HUES6 (cell line): ENCODE results near the gene MS4A4A.

Experiments
- H3K27ac ChIP-seq: 2 replicates; pipeline ENCODE4 v1.7.0; 2013; ENCODE audit warnings: low read depth, mild to moderate bottlenecking, low read length, inconsistent platforms
- H3K27me3 ChIP-seq: 2 replicates; pipeline ENCODE4 v1.6.1; 2013; ENCODE audit warnings: low read length; ENCODE audit not compliant: control insufficient read depth, insufficient read depth
- H3K36me3 ChIP-seq: 2 replicates; pipeline ENCODE4 v1.6.1; 2013; ENCODE audit warnings: low read length; ENCODE audit not compliant: control insufficient read depth, insufficient read depth
- H3K4me1 ChIP-seq: 2 replicates; pipeline ENCODE4 v1.6.1; 2013; ENCODE audit warnings: low read length; ENCODE audit not compliant: control insufficient read depth, insufficient read depth
- H3K4me3 ChIP-seq: 2 replicates; pipeline ENCODE4 v1.5.1; 2013; ENCODE audit warnings: low read depth, low read length
- H3K9ac ChIP-seq: one replicate; pipeline ENCODE4 v1.6.1; 2013; ENCODE audit warnings: mild to moderate bottlenecking, low read length
- H3K9me3 ChIP-seq: 2 replicates; pipeline ENCODE4 v1.6.1; 2013; ENCODE audit warnings: low read depth, low read length; ENCODE audit not compliant: control insufficient read depth, insufficient read depth

MS4A4A gene

DNA sequence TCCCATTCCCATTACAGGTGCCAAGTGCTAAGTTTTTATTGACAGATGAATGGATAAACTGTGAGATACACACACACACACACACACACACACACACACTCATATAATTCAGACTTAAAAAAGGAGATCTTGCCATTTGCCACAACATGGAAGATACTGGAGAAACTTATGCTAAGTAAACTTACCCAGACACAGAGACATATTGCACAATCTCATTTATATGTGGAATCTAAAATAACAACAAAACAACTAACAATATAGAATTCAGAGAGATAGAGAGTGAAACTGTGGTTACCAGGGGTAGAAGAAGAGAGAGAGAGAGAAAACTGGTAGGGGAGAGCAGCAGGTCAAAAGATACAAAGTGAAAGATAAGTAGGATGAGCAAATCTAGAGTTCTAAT, 48.0 kb downstream of the MS4A4A start:
- Histone ChIP-seq H3K4me1 (no peaks in the 10 kb centered on the region), H3K9ac (no peak overlapping the region), H3K27ac (no peak overlapping the region), H3K4me3 (no peak overlapping the region), H3K36me3 (no peaks in the 10 kb centered on the region), H3K9me3 (no peaks in the 10 kb centered on the region), H3K27me3 (no peaks in the 10 kb centered on the region)

DNA sequence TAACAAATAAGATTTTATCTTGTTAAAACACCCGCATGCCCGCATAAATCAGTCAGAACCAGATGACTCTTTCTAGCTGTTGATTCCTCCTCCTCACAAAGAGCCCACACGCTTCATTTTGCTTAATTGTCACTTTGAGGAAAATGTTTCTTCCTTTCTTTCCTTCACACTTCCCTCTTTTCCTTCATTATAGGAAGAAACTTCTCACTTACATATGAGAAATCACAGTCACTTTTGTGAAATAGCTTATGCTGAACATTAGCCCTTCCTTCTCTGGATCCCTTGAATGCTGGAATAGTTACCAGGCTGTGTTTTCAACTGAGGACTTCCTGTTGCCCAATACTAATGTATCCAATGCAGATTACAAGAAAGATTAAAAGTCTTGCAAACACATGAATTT, 52.4 kb downstream of the MS4A4A start:
- no peaks in the 10 kb centered on the region for H3K36me3 ChIP-seq
- H3K9me3 ChIP-seq, result no peaks in the 10 kb centered on the region
- H3K27ac ChIP-seq, result no peak overlapping the region
- H3K4me1 ChIP-seq, result no peaks in the 10 kb centered on the region
- H3K9ac ChIP-seq, result no peak overlapping the region
- H3K27me3 ChIP-seq, result no peaks in the 10 kb centered on the region
- no peak overlapping the region for H3K4me3 ChIP-seq

DNA sequence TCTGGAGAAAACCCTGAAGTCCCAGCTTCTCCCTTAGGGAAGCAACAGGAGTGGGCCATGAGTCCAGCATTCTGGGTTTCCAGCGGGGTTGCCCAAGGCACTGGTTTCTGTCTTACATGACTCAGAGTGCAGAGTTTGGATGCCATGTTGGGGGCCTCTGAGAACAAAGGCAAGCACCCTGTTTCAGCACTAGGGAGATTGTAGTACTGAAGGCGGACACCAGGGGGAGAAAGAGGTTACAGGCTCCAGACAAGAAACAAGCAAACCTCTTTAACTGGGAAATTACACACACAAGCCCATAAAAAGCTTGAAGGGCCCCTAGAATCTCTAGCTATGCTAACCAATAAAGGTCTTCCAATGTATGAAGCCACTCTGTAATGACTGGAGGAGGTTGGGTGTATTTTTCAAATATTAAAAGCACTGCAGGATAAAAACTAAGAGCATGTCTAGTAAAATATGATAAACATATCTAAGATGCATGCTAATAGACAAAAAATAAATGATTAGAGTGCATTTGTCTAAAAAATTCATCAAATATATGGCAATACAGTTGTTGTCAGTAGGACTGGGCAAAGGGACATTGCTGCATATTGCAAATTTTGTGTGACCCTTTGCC, 53.6 kb downstream of the MS4A4A start:
- Histone ChIP-seq H3K27me3 (no peaks in the 10 kb centered on the region), H3K27ac (no peak overlapping the region), H3K9me3 (no peaks in the 10 kb centered on the region), H3K9ac (no peak overlapping the region), H3K4me1 (no peaks in the 10 kb centered on the region), H3K4me3 (no peak overlapping the region), H3K36me3 (no peaks in the 10 kb centered on the region)

DNA sequence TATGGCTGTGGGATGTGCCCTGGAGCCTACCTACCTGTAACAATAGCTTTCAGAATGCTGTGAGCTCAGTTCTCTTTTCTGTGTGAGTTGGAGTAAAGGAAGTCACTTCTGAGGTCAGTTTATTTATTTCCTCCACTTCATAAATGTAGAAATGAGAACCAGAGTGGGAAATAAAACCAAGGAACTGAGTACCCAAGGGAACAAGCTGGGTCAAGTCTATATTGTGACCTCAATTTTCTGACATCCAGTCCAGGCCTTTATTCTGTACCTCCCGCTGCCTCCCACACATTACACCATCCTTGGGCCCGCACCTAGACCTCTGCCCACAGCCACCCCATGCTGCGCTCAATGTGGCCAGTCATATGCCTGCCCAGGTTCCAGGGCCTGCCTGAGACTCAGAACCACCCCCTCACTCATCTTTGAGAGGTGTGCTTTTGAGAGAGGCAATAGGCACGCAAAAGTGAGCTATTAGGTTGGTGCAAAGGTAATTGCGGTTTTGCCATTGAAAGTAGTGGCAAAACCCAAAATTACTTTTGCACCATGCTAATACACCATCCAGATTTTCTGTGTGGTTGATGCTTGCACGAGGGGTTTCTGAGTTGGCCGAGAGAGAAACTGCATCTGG, 56.4 kb downstream of the MS4A4A start:
- Histone ChIP-seq H3K36me3 (no peaks in the 10 kb centered on the region), H3K9ac (no peak overlapping the region), H3K27me3 (no peaks in the 10 kb centered on the region), H3K4me1 (no peaks in the 10 kb centered on the region), H3K4me3 (no peak overlapping the region), H3K9me3 (no peaks in the 10 kb centered on the region), H3K27ac (no peak overlapping the region)

DNA sequence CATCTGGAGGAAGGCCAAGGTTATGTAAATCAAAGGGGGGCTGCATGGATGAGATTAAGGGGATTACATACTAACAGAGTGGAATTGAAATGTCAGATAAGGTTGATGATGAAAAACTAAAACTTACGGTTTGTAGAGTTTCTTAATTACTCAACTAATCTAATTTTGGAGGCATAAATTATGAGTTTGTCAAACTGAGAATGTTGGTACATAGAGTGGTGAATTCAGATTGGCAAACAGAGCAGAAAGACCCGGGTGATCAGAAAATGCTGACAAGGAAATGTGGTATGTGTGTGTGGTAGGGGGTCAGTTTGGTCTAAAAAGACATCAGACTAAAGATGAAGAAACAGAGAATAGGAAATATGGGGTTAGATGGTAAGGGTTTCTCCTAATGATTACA, 57.6 kb downstream of the MS4A4A start:
- H3K36me3 ChIP-seq, result no peaks in the 10 kb centered on the region
- no peaks in the 10 kb centered on the region for H3K27me3 ChIP-seq
- no peaks in the 10 kb centered on the region for H3K9me3 ChIP-seq
- H3K27ac ChIP-seq, result no peak overlapping the region
- no peak overlapping the region for H3K4me3 ChIP-seq
- H3K4me1 ChIP-seq, result no peaks in the 10 kb centered on the region
- no peak overlapping the region for H3K9ac ChIP-seq

DNA sequence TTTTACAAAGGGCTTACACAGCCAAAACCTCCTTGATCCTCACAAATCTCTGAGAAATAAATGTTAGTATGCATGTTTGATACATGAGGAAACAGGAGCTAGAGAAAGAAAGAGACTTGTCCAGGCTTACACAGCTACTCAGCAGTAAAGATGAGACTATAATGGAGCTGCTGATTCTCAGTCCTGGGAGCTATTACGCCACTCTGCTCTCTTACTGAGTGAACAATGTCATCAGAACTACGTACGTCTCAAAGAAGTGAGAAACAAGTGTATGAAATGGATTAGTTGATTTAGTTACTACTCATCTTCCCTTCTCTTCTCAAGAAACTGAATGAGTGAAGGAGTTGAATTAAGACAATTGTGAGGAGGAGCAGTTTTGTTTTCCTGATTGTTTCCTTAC, 58.9 kb downstream of the MS4A4A start:
- H3K4me1 ChIP-seq, result no peaks in the 10 kb centered on the region
- H3K4me3 ChIP-seq, result no peak overlapping the region
- H3K9me3 ChIP-seq, result no peaks in the 10 kb centered on the region
- no peak overlapping the region for H3K9ac ChIP-seq
- H3K36me3 ChIP-seq, result no peaks in the 10 kb centered on the region
- no peak overlapping the region for H3K27ac ChIP-seq
- H3K27me3 ChIP-seq, result no peaks in the 10 kb centered on the region

DNA sequence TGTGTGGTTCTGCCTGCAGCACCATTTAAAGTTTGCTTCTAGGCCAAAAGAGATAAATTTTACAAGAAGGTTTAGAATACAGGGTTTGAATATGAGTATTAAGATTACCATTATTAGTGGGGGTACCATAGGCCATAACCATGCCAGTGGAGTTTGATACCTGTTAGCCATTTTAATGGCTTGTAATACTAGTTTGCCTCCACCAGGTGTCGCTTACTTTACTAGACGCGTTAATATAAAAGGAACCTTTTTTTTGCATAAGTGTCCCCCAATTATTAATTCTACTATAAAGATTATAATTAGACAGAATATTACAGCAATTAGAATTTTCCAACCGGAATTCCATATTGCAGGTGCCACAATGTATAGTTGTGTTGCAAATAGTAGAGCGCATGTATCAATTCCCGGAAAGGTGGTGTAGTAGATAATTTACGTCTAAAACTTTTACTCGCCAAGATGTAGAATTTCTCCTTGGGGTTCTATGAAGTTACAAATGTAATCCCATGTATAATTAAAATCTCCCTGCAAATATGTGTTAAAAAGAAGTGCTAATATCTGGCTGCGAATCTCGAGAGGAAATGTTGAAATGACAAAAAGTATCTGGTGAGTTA, 62.7 kb downstream of the MS4A4A start:
- Histone ChIP-seq H3K9me3 (no peaks in the 10 kb centered on the region), H3K36me3 (no peaks in the 10 kb centered on the region), H3K4me1 (no peaks in the 10 kb centered on the region), H3K27ac (no peak overlapping the region), H3K9ac (no peak overlapping the region), H3K4me3 (no peak overlapping the region), H3K27me3 (no peaks in the 10 kb centered on the region)

DNA sequence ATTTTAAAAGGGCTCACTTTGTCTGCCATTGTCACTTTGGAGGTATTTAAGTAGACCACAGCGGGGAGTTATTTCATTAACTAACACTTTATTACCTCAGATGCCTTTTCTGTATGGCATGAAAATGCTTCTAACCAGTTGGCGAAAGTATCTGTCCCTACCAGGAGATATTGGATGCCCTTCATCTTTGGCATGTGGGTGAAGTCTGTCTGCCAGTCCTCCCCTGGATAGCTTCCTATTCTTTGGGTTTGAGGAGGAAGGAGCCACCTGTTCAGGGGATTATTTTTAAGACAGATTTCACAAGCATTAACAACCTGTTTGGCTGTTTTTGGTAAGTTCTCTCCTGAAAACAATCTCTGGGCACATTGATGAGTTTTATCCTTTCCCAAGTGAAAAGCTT, 63.7 kb downstream of the MS4A4A start:
- Histone ChIP-seq H3K4me3 (no peak overlapping the region), H3K36me3 (no peaks in the 10 kb centered on the region), H3K27me3 (no peaks in the 10 kb centered on the region), H3K9ac (no peak overlapping the region), H3K4me1 (no peaks in the 10 kb centered on the region), H3K27ac (no peak overlapping the region), H3K9me3 (no peaks in the 10 kb centered on the region)

DNA sequence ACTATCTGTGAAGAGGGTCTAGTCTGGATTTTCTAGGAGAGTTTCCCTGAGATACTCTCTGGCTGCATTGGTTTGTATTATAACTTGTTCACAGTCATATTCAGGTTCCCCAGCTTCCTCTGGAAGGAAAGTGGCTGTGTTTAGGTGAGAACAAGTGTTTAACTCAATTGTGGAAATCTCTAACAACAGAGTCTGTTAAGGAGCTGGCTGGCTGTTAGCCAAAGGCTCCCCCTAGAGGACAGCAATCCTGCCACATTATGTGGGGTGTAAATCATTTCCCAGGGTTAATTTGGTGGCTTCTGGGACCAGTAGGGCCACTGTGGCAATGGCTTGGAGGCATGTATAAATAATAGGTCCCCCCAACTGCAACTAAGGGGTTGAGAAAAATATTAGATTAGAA, 65.0 kb downstream of the MS4A4A start:
- no peaks in the 10 kb centered on the region for H3K4me1 ChIP-seq
- no peak overlapping the region for H3K4me3 ChIP-seq
- H3K27ac ChIP-seq, result no peak overlapping the region
- no peaks in the 10 kb centered on the region for H3K9me3 ChIP-seq
- H3K36me3 ChIP-seq, result no peaks in the 10 kb centered on the region
- H3K9ac ChIP-seq, result no peak overlapping the region
- H3K27me3 ChIP-seq, result no peaks in the 10 kb centered on the region

DNA sequence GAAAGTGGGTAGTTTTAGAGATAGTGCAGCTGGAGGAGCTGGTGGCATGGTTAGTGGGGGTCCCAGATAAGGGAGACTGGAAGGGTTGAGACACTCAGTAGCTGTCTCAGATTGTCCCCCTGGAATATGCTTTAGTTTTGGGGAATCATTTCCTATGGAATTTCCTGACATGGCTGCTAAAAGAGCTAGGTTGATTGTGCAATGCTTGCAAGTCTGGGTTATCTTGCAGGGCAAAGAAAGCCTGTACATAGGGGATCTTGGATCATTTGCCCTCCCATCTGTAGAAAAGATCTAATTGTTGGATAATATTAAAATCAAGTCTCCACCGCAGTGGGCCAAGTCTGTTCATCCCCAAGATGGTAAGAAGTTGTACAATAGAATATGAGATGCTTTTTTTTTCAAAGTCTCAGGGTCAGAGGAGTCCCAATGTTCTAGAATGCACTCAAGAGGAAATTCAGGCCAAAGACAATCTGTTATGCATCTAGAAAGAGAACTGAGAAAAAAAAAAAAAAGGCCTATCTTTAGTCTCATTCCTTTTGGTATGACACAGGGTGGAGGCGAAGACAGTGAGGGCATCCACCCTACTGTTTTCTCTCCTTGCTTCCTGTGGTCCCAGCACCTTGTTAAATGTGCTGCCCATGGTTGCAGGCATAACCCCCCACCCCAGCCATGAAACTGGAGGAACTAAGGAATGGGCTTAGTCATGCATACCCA, 66.8 kb downstream of the MS4A4A start:
- Histone ChIP-seq H3K9ac (no peak overlapping the region), H3K4me3 (no peak overlapping the region), H3K4me1 (no peaks in the 10 kb centered on the region), H3K27me3 (no peaks in the 10 kb centered on the region), H3K36me3 (no peaks in the 10 kb centered on the region), H3K27ac (no peak overlapping the region), H3K9me3 (no peaks in the 10 kb centered on the region)

DNA sequence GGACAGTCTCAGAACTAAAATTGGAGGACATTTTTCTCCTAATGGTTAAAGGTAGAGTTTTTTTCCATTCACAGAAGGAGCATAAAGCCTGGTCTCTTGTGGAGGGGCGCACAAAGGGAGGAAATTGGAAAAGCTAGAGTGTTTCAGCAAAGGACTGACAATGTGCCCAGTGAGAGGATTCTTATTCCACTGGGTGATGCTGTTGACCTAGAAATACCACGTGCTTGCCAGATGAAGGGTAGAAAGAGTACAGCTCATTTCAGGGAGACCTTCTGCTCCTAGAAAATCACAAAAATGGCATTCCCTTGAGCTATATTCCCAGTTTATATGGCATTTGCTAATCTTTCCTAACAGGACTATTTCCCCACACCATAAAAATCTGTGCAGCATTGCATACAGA, 67.7 kb downstream of the MS4A4A start:
- Histone ChIP-seq H3K4me1 (no peaks in the 10 kb centered on the region), H3K36me3 (no peaks in the 10 kb centered on the region), H3K4me3 (no peak overlapping the region), H3K27me3 (no peaks in the 10 kb centered on the region), H3K27ac (no peak overlapping the region), H3K9me3 (no peaks in the 10 kb centered on the region), H3K9ac (no peak overlapping the region)
